ENCODE measurements around the gene NOS1AP.

DNA sequence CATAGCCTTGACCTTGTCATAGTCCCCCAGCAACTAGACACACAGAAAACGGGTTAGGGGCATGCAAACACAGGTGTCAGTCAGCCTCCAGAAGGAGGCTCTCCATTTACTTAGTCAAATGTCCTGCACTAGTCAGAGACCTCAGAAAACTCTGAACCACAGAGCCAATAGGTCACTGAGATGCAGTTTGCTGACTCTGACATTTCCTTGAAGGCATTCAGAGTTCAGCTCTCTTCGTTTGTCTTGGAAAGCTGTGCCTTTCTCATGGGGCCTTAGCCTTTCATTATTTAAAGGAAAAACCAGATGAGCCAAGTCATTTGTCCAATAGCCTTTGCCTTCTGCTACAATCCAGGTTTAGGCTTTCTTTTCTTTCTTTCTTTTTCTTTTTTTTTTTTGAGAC, 49.3 kb upstream of the NOS1AP start:
- no peak for TF ChIP-seq MAX (IDR thresholded peaks at IDR 0.05; ENCODE audit: insufficient read depth, insufficient read length)
- TF ChIP-seq CTCF (IDR thresholded peaks at IDR 0.05; ENCODE audit: extremely low read depth in 1 of 2, insufficient read depth in 1 of 2, low read depth in 1 of 2, low read length in 2 of 2) = no peak
- no peak for TF ChIP-seq EZH2 (IDR thresholded peaks at IDR 0.05; ENCODE audit: borderline replicate concordance, low read depth, low read length, severe bottlenecking)
- no peak for TF ChIP-seq POLR2A (IDR thresholded peaks at IDR 0.05; ENCODE audit: low read depth, low read length)
- TF ChIP-seq POLR2AphosphoS5 (IDR thresholded peaks at IDR 0.05; ENCODE audit: insufficient read depth, low read depth, low read length) = no peak
- TF ChIP-seq FOS (IDR thresholded peaks at IDR 0.05; ENCODE audit: borderline replicate concordance, insufficient read depth, low read length) = no peak
- TF ChIP-seq MYC (IDR thresholded peaks at IDR 0.05; ENCODE audit: low read depth, low read length) = no peak
